ENCODE data around the gene FMO5. TPM values are rescaled to one million over a fixed set of nuclear protein-coding genes. Genes with fewer than 3 reads are reported as not detected.
A peak's percentile ranks its signal among the peaks of the same experiment; 100 is the strongest.
"Not testable (repeated sequence)": the region's sequence is repeated elsewhere in the genome, so short reads cannot be mapped to it uniquely, and the experiment has no call there.

FMO5 gene
- total RNA-seq, 2 donors from 2014 or later, result 0.61 to 0.97 TPM

DNA sequence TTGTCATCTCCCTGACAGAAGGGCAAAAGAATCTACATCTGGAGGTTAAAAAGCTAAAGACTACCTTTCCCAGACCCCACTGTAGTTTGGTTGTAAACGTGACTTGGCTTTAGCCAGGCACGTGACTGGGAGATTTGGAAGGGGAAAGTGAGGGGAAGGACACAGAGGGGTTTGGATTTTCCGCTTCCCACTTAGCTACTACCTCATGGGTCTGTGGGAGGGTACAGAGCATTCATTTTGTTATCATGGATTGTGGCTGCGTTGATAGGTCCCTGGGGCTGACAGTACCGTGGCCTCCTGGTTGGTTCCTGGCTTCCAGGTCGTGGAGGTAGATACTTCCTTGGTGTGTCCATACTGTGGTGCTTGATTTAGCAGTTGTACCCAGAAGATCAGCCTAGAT lies 20.0 kb upstream of the FMO5 start:
- Mint-ChIP-seq H3K9me3 (no peaks in the 10 kb centered on the region), H3K27me3 (no peaks in the 10 kb centered on the region), H3K27ac (no peak overlapping the region), H3K36me3 (ENCODE audit: low read depth) (peaks cover 15% of the 10 kb centered on the region), H3K4me1 (peaks cover 30% of the 10 kb centered on the region), H3K4me3 (peak overlapping the region; percentile 92)
- ATAC-seq (replicated peaks), result no peak

GRCh38 chr1:147243841-147244240 lies 18.7 kb upstream of the FMO5 start:
- Mint-ChIP-seq H3K9me3 (no peaks in the 10 kb centered on the region), H3K27ac (peak overlapping the region; percentile 74), H3K27me3 (peaks cover 5% of the 10 kb centered on the region), H3K4me3 (peak overlapping the region; percentile 92), H3K4me1 (peaks cover 27% of the 10 kb centered on the region), H3K36me3 (ENCODE audit: low read depth) (peaks cover 15% of the 10 kb centered on the region)
- no peak for ATAC-seq (replicated peaks)

DNA sequence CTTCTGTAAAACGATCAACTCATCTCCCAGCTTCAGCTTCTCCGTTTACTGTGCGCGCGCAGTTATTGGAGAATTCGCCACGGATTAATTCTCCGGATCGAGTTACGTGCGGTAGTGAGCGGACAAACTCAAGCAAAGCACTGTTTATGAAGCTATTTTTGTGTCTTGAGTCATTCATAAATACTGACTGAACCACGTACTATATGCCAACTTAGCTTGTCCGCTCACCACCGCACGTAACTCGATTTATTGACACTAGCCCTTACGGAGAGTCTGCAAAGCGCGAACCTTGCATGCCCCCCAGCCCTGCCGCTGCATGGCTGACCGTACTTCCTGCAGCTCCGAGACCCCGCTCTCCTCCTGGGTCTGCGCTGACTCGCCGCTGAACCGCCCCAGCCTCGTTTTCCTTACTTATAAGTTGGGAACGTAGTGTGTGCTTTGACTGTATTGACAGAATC lies 18.1 kb upstream of the FMO5 start:
- Mint-ChIP-seq H3K36me3 (ENCODE audit: low read depth) (peaks cover 15% of the 10 kb centered on the region), H3K4me3 (peak overlapping the region; percentile 92), H3K27ac (peak overlapping the region; percentile 74), H3K9me3 (no peaks in the 10 kb centered on the region), H3K4me1 (peaks cover 25% of the 10 kb centered on the region), H3K27me3 (peaks cover 5% of the 10 kb centered on the region)
- peak; percentile 22 for ATAC-seq (replicated peaks)

DNA sequence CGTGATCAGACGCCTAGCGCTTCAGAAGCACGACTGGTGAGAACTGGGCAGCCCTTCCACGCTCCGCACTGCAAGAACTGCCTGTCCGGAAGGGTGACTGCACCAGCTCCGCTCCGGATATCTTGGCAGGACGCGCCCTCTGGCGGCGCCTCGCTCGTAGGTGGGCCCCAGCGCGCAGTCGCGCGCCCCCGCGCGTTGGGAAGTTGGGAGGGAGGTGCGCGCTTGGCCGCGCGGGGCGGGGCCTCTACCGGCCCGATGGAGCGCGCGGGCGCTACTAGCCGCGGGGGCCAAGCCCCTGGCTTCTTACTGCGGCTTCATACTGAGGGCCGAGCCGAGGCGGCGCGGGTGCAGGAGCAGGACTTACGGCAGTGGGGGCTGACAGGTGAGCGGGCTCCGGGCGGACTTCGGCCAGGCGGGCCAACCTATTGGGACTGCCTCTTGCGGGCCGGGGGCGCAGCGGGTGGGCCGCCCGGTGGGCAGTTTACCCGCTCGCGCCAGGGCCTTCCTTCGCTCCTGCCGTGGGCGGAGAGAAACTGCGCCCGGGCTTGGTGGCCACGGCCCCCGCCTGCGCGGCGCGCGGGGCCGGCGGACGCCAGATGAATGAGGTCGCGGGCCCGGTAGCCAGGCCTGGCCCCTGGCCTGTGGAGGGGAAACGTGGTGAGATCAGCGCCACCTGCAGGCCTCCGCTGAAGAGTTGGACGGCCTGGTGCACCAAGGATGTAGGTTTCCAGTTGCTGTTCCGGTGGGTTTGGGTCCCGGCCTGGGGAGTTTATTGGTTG lies 17.5 kb upstream of the FMO5 start, which contains the start of gene CHD1L:
Gene CHD1L, plus strand, starts transcription at position 236 of the 779 bp plus-strand sequence. Its CDS starts 20 bp downstream, at position 256.
- peak; percentile 88 for ATAC-seq (replicated peaks)
- H3K27me3 Mint-ChIP-seq, result peaks cover 5% of the 10 kb centered on the region
- H3K27ac Mint-ChIP-seq, result peak within 1 kb of the TSS; percentile 80
- H3K4me1 Mint-ChIP-seq, result peaks cover 25% of the 10 kb centered on the region
- H3K36me3 Mint-ChIP-seq (ENCODE audit: low read depth), result peaks cover 15% of the 10 kb centered on the region
- no peaks in the 10 kb centered on the region for H3K9me3 Mint-ChIP-seq
- H3K4me3 Mint-ChIP-seq, result peak within 1 kb of the TSS; percentile 92

DNA sequence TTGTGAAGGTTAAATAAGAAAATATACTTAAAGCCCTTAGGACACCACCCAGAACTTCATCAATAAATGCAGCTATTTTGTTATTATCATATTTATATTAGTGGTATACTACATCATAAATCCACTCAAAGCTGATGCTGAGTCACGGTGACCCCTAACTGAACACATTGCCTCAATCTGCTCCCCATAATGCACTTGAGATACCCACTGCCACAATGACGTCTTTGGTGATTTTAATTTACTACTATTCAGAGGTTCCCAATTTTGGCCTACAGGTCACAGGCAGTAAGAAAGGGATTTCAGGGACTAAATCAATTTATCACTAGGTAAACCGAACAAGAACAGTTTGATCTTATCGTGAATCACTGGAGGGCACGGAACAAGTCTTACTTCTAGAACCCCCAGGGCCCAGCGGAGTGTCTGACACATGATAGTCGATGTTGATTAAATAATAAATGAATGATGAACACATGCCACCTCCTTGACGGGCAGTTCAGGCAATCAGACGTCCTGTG lies 16.9 kb upstream of the FMO5 start:
- H3K27ac Mint-ChIP-seq, result peak overlapping the region; percentile 80
- H3K9me3 Mint-ChIP-seq, result no peaks in the 10 kb centered on the region
- ATAC-seq (replicated peaks), result no peak
- peaks cover 15% of the 10 kb centered on the region for H3K36me3 Mint-ChIP-seq (ENCODE audit: low read depth)
- H3K27me3 Mint-ChIP-seq, result peaks cover 5% of the 10 kb centered on the region
- peaks cover 18% of the 10 kb centered on the region for H3K4me1 Mint-ChIP-seq
- H3K4me3 Mint-ChIP-seq, result peak overlapping the region; percentile 92

DNA sequence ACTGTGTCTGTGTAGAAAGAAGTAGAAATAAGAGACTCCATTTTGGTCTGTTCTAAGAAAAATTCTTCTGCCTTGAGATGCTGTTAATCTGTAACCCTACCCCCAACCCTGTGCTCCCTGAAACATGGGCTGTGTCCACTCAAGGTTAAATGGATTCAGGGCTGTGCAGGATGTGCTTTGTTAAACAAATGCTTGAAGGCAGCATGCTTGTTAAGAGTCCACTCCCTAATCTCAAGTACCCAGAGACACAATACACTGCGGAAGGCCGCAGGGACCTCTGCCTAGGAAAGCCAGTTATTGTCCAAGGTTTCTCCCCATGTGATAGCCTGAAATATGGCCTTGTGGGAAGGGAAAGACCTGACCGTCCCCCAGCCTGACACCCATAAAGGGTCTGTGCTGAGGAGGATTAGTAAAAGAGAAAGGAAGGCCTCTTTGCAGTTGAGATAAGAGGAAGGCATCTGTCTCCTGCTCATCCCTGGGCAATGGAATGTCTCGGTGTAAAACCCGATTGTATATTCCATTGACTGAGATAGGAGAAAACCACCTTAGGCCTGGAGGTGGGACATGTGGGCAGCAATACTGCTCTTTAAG lies 15.1 kb upstream of the FMO5 start:
- H3K36me3 Mint-ChIP-seq (ENCODE audit: low read depth), result peaks cover 14% of the 10 kb centered on the region
- not testable (repeated sequence) for H3K4me3 Mint-ChIP-seq; H3K4me1 Mint-ChIP-seq; H3K9me3 Mint-ChIP-seq; H3K27ac Mint-ChIP-seq; ATAC-seq (replicated peaks); H3K27me3 Mint-ChIP-seq

DNA sequence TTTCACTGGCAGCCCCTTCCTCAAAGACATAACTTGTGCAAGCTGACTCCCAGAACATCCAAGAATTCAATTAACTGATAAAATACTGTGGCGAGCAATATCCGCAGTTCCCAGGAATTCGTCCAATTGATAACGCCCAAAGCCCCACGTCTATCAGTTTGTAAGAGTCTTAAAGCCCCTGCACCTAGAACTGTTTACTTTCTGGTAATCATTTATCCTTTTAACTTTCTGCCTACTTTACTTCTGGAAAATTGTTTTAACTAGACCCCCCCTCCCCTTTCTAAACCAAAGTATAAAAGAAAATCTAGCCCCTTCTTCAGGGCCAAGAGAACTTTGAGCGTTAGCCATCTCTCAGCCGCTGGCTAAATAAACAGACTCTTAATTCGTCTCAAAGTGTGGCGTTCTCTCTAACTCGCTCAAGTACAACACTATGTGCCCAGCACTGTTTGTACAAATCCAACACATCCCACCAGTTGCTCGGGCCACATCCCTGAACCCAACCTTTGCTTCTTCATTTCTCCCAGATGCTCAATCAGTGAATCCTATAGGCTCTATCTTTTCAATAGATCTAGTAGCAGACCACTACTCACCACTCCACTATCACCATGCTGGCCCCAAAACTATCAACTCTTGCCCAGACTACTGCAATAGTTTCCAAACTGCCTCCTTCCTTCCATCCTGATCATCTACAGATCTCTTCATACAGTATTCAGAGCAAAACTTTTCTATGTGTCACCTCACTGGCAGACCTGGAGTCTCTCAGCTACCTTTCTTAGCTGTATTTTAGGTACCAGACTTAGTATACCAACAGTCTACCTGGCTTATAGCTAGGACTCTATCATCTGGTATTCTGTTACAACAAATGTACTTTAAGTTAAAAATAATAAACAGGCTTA lies 14.0 kb upstream of the FMO5 start:
- H3K27ac Mint-ChIP-seq, result no peak overlapping the region
- peaks cover 5% of the 10 kb centered on the region for H3K27me3 Mint-ChIP-seq
- no peaks in the 10 kb centered on the region for H3K9me3 Mint-ChIP-seq
- peaks cover 5% of the 10 kb centered on the region for H3K4me1 Mint-ChIP-seq
- no peak overlapping the region for H3K4me3 Mint-ChIP-seq
- ATAC-seq (replicated peaks), result no peak
- peaks cover 8% of the 10 kb centered on the region for H3K36me3 Mint-ChIP-seq (ENCODE audit: low read depth)

DNA sequence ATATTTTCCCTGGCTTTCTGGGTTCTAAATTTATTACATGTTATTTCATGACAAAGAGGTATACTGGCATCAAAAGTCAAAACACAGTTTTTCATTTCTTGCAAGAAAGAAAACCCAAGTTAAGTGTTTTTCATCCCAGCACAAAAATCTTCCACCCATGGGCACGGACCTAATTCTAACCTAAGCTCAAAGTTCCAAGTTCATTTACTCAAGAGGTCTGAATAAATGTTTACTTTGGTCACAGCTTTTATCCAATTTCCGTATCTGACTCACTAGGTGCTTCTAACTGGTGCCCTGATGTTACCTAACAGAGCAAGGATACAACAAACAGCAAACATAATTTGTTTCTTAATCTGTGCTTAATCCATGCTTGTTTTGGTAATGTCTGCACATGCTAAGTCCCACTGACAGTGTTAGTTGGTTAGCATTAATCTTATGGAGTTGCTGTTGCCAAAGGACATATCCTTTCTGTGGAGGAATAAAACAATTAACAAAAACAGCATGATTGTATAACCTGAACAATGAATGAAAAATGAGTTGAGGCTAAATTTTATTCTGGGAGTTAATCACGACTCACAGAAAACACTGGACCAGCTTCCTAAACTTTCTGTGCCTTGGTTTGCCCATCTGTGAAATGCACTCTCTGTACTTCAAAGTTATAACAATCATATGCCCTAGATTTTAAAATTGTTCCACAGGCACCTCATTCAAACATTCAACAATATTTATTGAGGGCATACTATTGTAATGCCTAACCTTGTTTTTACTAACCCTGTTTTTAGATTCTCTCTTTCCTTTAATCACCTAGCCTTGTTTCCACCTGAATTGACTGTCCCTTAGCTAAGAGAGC lies 13.1 kb upstream of the FMO5 start:
- Mint-ChIP-seq H3K27ac (no peak overlapping the region), H3K27me3 (peaks cover 5% of the 10 kb centered on the region), H3K4me3 (no peak overlapping the region), H3K9me3 (no peaks in the 10 kb centered on the region), H3K4me1 (no peaks in the 10 kb centered on the region), H3K36me3 (ENCODE audit: low read depth) (no peaks in the 10 kb centered on the region)
- ATAC-seq (replicated peaks), result no peak

DNA sequence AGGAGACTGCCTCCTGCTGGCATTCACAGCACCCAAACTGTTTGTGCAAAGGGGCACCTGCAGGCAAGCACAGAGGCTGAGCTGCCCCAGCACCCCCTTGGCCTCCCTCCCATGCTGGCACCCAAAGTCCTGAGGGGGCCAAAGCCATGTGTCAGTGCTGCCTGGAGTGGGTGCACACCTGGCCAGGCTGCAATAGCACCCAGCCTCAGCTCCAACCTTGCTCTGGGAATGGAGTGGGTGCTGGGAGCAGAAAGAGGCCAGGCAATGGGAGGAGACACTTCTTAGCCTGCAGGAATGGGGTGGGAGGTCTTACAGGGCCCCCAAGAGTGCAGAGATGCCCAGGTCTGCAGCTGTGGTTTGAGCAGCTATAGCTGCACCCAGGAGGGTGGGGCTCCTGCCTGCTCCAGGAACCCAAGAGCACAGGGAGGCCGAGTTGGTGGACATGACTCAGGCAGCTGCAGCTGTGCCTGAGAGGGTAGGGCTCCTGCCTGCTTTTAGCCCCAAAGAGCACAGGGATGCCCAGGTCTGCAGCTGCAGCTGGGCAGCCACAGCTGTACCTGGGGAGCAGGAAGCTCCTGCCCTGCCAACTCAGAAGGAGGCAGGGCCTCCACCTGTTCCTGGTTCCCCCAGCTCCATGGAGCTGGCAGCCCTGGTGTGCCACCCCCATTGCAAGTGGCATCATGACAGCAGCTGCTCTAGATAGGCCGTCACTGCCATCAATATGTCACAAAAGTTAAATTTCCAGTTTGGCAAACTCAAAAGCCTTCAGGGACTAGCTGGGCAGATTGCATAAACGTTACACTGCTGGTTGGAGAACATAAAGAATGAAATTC lies 12.0 kb upstream of the FMO5 start:
- Mint-ChIP-seq H3K4me3 (no peak overlapping the region), H3K9me3 (no peaks in the 10 kb centered on the region), H3K36me3 (ENCODE audit: low read depth) (no peaks in the 10 kb centered on the region), H3K4me1 (no peaks in the 10 kb centered on the region), H3K27ac (no peak overlapping the region), H3K27me3 (peaks cover 5% of the 10 kb centered on the region)
- ATAC-seq (replicated peaks), result no peak

DNA sequence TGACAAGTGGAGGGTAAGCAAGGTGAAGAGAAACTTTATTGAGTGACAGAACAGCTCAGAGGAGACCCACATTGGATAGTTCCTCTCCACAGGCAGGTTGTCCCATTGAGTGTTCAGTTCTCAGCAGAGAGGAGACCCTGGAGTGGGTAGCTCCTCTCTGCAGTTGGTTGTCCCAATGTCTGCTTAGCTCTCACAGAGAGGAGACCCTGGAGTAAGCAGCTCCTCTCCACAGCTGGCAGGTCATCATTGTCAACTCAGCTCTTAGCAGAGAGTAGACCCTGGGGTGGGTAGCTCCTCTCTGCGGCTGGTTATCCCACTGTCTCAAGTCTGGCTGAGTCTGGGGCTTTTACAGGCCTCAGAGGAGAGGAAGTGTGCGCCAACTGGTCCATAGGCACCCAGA lies 11.3 kb upstream of the FMO5 start:
- Mint-ChIP-seq H3K4me1 (no peaks in the 10 kb centered on the region), H3K27me3 (peaks cover 5% of the 10 kb centered on the region), H3K36me3 (ENCODE audit: low read depth) (no peaks in the 10 kb centered on the region), H3K27ac (no peak overlapping the region), H3K9me3 (no peaks in the 10 kb centered on the region), H3K4me3 (no peak overlapping the region)
- no peak for ATAC-seq (replicated peaks)

GRCh38 chr1:147235822-147236221 lies 10.7 kb upstream of the FMO5 start:
- no peak overlapping the region for H3K4me3 Mint-ChIP-seq
- ATAC-seq (replicated peaks), result no peak
- peaks cover 5% of the 10 kb centered on the region for H3K27me3 Mint-ChIP-seq
- H3K9me3 Mint-ChIP-seq, result no peaks in the 10 kb centered on the region
- H3K27ac Mint-ChIP-seq, result no peak overlapping the region
- H3K4me1 Mint-ChIP-seq, result no peaks in the 10 kb centered on the region
- no peaks in the 10 kb centered on the region for H3K36me3 Mint-ChIP-seq (ENCODE audit: low read depth)

- not testable (repeated sequence) for H3K4me3 Mint-ChIP-seq; H3K9me3 Mint-ChIP-seq; H3K27ac Mint-ChIP-seq; H3K27me3 Mint-ChIP-seq; H3K36me3 Mint-ChIP-seq (ENCODE audit: low read depth); H3K4me1 Mint-ChIP-seq; ATAC-seq (replicated peaks)
Measured at GRCh38 chr1:147233903-147234302, 8.8 kb upstream of the FMO5 start.

GRCh38 chr1:147231032-147231431 lies 5.9 kb upstream of the FMO5 start:
- ATAC-seq (replicated peaks); H3K36me3 Mint-ChIP-seq (ENCODE audit: low read depth); H3K4me1 Mint-ChIP-seq; H3K27ac Mint-ChIP-seq; H3K4me3 Mint-ChIP-seq; H3K27me3 Mint-ChIP-seq; H3K9me3 Mint-ChIP-seq: not testable (repeated sequence)

Data from activated T-helper 17 cell treated with anti-CD3 and anti-CD28 coated beads, Interleukin-2, amount 50 U/mL, for 72 hours (primary cell).